Frontal cortex (tissue), 4 donors: ENCODE measurements around the gene CXorf38. TPM values are rescaled to one million over a fixed set of nuclear protein-coding genes. Genes with fewer than 3 reads are reported as not detected.
"Not testable (repeated sequence)": the region's sequence is repeated elsewhere in the genome, so short reads cannot be mapped to it uniquely, and the experiment has no call there.

Experiments
- DNase-seq, 2 donors: peaks; one replicate each; pipeline ENCODE4 v3.0.0; 2012; ENCODE audit warnings: low spot score in 2 of 2
- FAIRE-seq: peaks from 2 replicates; lab custom pipeline; 2012; peaks lifted over from hg19 to GRCh38; lab: Jason Lieb, UNC
- total RNA-seq: library from RNA; depleted of rRNA; stranded (reverse); fragments of >200 nt; gene quantifications from one replicate; pipeline ENCODE4 v1.2.3, GENCODE V29; 2014
- donor health status: control.
- donor health status: control.
- donor health status: control.

The CXorf38 gene
- total RNA-seq, 1 donor from 2014 or later = 7.3 TPM

GRCh38 chrX:40637687-40638086 is 9.7 kb downstream of the CXorf38 start:
- FAIRE-seq (no peak), DNase-seq (no peak)

- DNase-seq (no peak), FAIRE-seq (no peak)
Measured at GRCh38 chrX:40632199-40632598, 15.2 kb downstream of the CXorf38 start.

GRCh38 chrX:40628506-40628905 is 18.9 kb downstream of the CXorf38 start:
- FAIRE-seq (no peak), DNase-seq (no peak)

- FAIRE-seq (no peak), DNase-seq (no peak)
Measured at GRCh38 chrX:40625294-40625693, 22.1 kb downstream of the CXorf38 start.

- DNase-seq = no peak
- FAIRE-seq = no peak
Measured at GRCh38 chrX:40623665-40624064, 23.7 kb downstream of the CXorf38 start.

- FAIRE-seq (no peak), DNase-seq (no peak)
Measured at GRCh38 chrX:40623139-40623536, 24.2 kb downstream of the CXorf38 start, which contains the start of gene MPC1L. Gene MPC1L (plus strand): TSS chrX:40623428. CDS start chrX:40623566, 138 bp downstream.

GRCh38 chrX:40622479-40623138 is 24.8 kb downstream of the CXorf38 start:
- no peak for FAIRE-seq

GRCh38 chrX:40617566-40617965 is 29.8 kb downstream of the CXorf38 start:
- no peak for DNase-seq
- no peak for FAIRE-seq

More at GRCh38 chrX:40622479-40623138, 24.8 kb downstream of the CXorf38 start:
- no peak for DNase-seq

- DNase-seq (no peak), FAIRE-seq (no peak)
Measured at GRCh38 chrX:40615976-40616375, 31.4 kb downstream of the CXorf38 start.

GRCh38 chrX:40612511-40612910 is 34.9 kb downstream of the CXorf38 start:
- FAIRE-seq (no peak), DNase-seq (no peak)

GRCh38 chrX:40607381-40607780 is 40.0 kb downstream of the CXorf38 start:
- FAIRE-seq = no peak

GRCh38 chrX:40603446-40603845 is 43.9 kb downstream of the CXorf38 start:
- DNase-seq = no peak
- FAIRE-seq = no peak

More at GRCh38 chrX:40607381-40607780, 40.0 kb downstream of the CXorf38 start:
- no peak for DNase-seq

GRCh38 chrX:40589616-40590321 is 57.6 kb downstream of the CXorf38 start:
- not testable (repeated sequence) for DNase-seq, FAIRE-seq

- not testable (repeated sequence) for DNase-seq, FAIRE-seq
Measured at GRCh38 chrX:40587623-40588022, 59.7 kb downstream of the CXorf38 start.

- no peak for DNase-seq
- no peak for FAIRE-seq
Measured at GRCh38 chrX:40582811-40583210, 64.5 kb downstream of the CXorf38 start.

GRCh38 chrX:40582178-40582577 is 65.2 kb downstream of the CXorf38 start:
- not testable (repeated sequence) for FAIRE-seq

GRCh38 chrX:40581336-40581920 is 65.9 kb downstream of the CXorf38 start:
- FAIRE-seq (no peak), DNase-seq (no peak)

More at GRCh38 chrX:40582178-40582577, 65.2 kb downstream of the CXorf38 start:
- DNase-seq = not testable (repeated sequence)

GRCh38 chrX:40580537-40581335 is 66.6 kb downstream of the CXorf38 start, which contains the start of gene ATP6AP2:
Gene ATP6AP2 (plus strand): TSS chrX:40580970. CDS start chrX:40581066, 96 bp downstream.
- FAIRE-seq = no peak
- DNase-seq = peak; percentile 81 to 83

GRCh38 chrX:40579900-40580536 is 67.3 kb downstream of the CXorf38 start:
- FAIRE-seq (no peak), DNase-seq (no peak)
